HEK293 (cell line): ENCODE data around the gene SIK3.
A peak's percentile ranks its signal among the peaks of the same experiment; 100 is the strongest.

Experiments used
- CTCF ChIA-PET: fragments of 350-600 bp; formaldehyde crosslinking; extraction: SDS; loops from one replicate; lab custom pipeline; 2021; ENCODE audit warnings: antibody characterized with exemption; lab: Yijun Ruan, JAX
- POLR2A ChIA-PET: fragments of 300-600 bp; formaldehyde crosslinking; extraction: SDS; loops from one replicate; lab custom pipeline; 2020; ENCODE audit warnings: antibody characterized with exemption, inconsistent platforms; lab: Yijun Ruan, JAX
- H3K27ac ChIP-seq: fragments of 200-500 bp; sonication (Bioruptor generic); 2 replicates; pipeline ENCODE4 v1.5.1; 2014; ENCODE audit warnings: low read depth, low read length, control low read depth, inconsistent platforms; ENCODE audit errors: extremely low read depth
- H3K36me3 ChIP-seq, 2 experiments: fragments of 200-500 bp in 1 of 2; sonication (Bioruptor generic) in 1 of 2; 1 replicate in 1 of 2; 2 replicates in 1 of 2; pipeline ENCODE4 v1.5.1; 2014 to 2017; ENCODE audit warnings: inconsistent platforms in 2 of 2, low read length in 2 of 2; ENCODE audit not compliant: control insufficient read depth in 2 of 2, insufficient read depth in 1 of 2
- H3K4me1 ChIP-seq: fragments of 200-500 bp; sonication (Bioruptor generic); 2 replicates; pipeline ENCODE4 v1.5.1; 2014; ENCODE audit warnings: mild to moderate bottlenecking, low read length, inconsistent platforms; ENCODE audit not compliant: control insufficient read depth, insufficient read depth
- H3K4me3 ChIP-seq: 2 replicates; pipeline ENCODE4 v1.5.1; 2011; ENCODE audit warnings: low read depth, mild to moderate bottlenecking, control low read depth, low read length, moderate library complexity
- H3K9me3 ChIP-seq: fragments of 200-500 bp; sonication (Bioruptor generic); 2 replicates; pipeline ENCODE4 v1.5.1; 2014; ENCODE audit warnings: low read depth, low read length, inconsistent platforms; ENCODE audit not compliant: control insufficient read depth, insufficient read depth
- EGR2 ChIP-seq: fragments of 450-650 bp; formaldehyde crosslinking; IDR thresholded peaks from 2 replicates; pipeline ENCODE4 v1.5.1; 2016; ENCODE audit warnings: low read depth, missing biosample characterization, missing genetic modification characterization
- GLI4 ChIP-seq: fragments of 450-650 bp; formaldehyde crosslinking; IDR thresholded peaks from 2 replicates; pipeline ENCODE4 v1.5.1; 2016; ENCODE audit warnings: missing biosample characterization, missing genetic modification characterization
- GLIS1 ChIP-seq: fragments of 450-650 bp; formaldehyde crosslinking; IDR thresholded peaks from 2 replicates; pipeline ENCODE4 v1.5.1; 2016; ENCODE audit warnings: missing biosample characterization, missing genetic modification characterization
- KLF7 ChIP-seq: fragments of 450-650 bp; formaldehyde crosslinking; IDR thresholded peaks from 2 replicates; pipeline ENCODE4 v1.5.1; 2016; ENCODE audit warnings: missing biosample characterization, missing genetic modification characterization, borderline replicate concordance
- KLF8 ChIP-seq: fragments of 450-650 bp; formaldehyde crosslinking; IDR thresholded peaks from 2 replicates; pipeline ENCODE4 v1.5.1; 2016; ENCODE audit warnings: missing biosample characterization, missing genetic modification characterization
- OSR2 ChIP-seq: fragments of 450-650 bp; formaldehyde crosslinking; IDR thresholded peaks from 2 replicates; pipeline ENCODE4 v1.5.1; 2016; ENCODE audit warnings: missing biosample characterization, missing genetic modification characterization
- TRIM28 ChIP-seq: IDR thresholded peaks from 2 replicates; pipeline ENCODE4 v1.6.1; 2011; ENCODE audit warnings: low read length, control low read depth, borderline replicate concordance
- ZNF155 ChIP-seq: fragments of 450-650 bp; formaldehyde crosslinking; IDR thresholded peaks from 2 replicates; pipeline ENCODE4 v1.5.1; 2016; ENCODE audit warnings: missing biosample characterization, missing genetic modification characterization
- ZNF292 ChIP-seq: fragments of 450-650 bp; formaldehyde crosslinking; IDR thresholded peaks from 2 replicates; pipeline ENCODE4 v1.5.1; 2016; ENCODE audit warnings: low read depth, missing biosample characterization, missing genetic modification characterization, borderline replicate concordance
- ZNF341 ChIP-seq: fragments of 450-650 bp; formaldehyde crosslinking; IDR thresholded peaks from 2 replicates; pipeline ENCODE4; 2016; ENCODE audit warnings: low read depth, missing biosample characterization, missing genetic modification characterization
- ZNF600 ChIP-seq: fragments of 450-650 bp; formaldehyde crosslinking; IDR thresholded peaks from 2 replicates; pipeline ENCODE4 v1.5.1; 2016; ENCODE audit warnings: missing biosample characterization, missing genetic modification characterization
- ZNF629 ChIP-seq: fragments of 450-650 bp; formaldehyde crosslinking; IDR thresholded peaks from 2 replicates; pipeline ENCODE4 v1.5.1; 2017; ENCODE audit warnings: missing biosample characterization, missing genetic modification characterization
- TF ChIP-seq, protein P1 (sequence below): fragments of 450-650 bp; formaldehyde crosslinking; IDR thresholded peaks from 2 replicates; pipeline ENCODE4 v1.5.1; 2017; ENCODE audit warnings: missing biosample characterization, missing genetic modification characterization
- TF ChIP-seq, protein P2 (sequence below): fragments of 450-650 bp; formaldehyde crosslinking; IDR thresholded peaks from 2 replicates; pipeline ENCODE4 v1.5.1; 2016; ENCODE audit warnings: missing biosample characterization, missing genetic modification characterization
- TF ChIP-seq, protein P3 (sequence below): fragments of 450-650 bp; formaldehyde crosslinking; IDR thresholded peaks from 2 replicates; pipeline ENCODE4 v1.5.1; 2016; ENCODE audit warnings: missing biosample characterization, missing genetic modification characterization
- TF ChIP-seq, protein P4 (sequence below): fragments of 450-650 bp; formaldehyde crosslinking; optimal IDR thresholded peaks from 2 replicates; pipeline ENCODE3; 2016; ENCODE audit warnings: missing biosample characterization, mild to moderate bottlenecking, missing genetic modification characterization
- TF ChIP-seq, protein P5 (sequence below): fragments of 450-650 bp; formaldehyde crosslinking; IDR thresholded peaks from 2 replicates; pipeline ENCODE4 v1.5.1; 2016; ENCODE audit warnings: missing biosample characterization, missing genetic modification characterization, borderline replicate concordance
- TF ChIP-seq, protein P6 (sequence below): fragments of 450-650 bp; formaldehyde crosslinking; IDR thresholded peaks from 2 replicates; pipeline ENCODE4 v1.5.1; 2017; ENCODE audit warnings: missing biosample characterization, missing genetic modification characterization

SIK3 gene

DNA sequence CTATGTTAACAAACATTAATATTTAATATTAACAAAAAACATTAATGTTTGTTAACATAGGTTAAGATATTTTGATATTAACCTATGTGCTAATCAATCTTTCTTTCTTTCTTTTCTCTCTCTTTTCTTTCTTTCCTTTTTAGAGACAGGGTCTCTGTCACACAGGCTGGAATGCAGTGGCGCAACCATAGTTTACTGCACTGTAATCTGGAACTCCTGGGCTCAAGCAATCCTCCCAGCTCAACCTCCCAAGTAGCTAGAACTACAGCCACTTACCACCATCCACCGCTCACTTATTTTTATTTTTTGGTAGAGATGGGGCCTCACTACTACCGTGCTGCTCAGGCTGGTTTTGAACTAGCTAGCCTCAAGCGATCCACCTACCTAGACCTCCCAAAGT lies 13.2 kb downstream of the SIK3 start:
- Histone ChIP-seq H3K27ac (no peak overlapping the region), H3K9me3 (no peaks in the 10 kb centered on the region), H3K4me1 (no peaks in the 10 kb centered on the region), H3K4me3 (no peak overlapping the region), H3K36me3 (no peaks in the 10 kb centered on the region)
- CTCF ChIA-PET = no interaction called here
- peak; percentile 73 for TF ChIP-seq ZNF600
- TF ChIP-seq, protein P1, sequence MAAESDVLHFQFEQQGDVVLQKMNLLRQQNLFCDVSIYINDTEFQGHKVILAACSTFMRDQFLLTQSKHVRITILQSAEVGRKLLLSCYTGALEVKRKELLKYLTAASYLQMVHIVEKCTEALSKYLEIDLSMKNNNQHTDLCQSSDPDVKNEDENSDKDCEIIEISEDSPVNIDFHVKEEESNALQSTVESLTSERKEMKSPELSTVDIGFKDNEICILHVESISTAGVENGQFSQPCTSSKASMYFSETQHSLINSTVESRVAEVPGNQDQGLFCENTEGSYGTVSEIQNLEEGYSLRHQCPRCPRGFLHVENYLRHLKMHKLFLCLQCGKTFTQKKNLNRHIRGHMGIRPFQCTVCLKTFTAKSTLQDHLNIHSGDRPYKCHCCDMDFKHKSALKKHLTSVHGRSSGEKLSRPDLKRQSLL = peak; percentile 73; the same call in 1 of the 2 replicates
- TF ChIP-seq GLIS1 (tag by site-specific recombination) = peak; percentile 29; the same call in 1 of the 2 replicates
- TF ChIP-seq OSR2 (tag by site-specific recombination) = peak; percentile 61
- TF ChIP-seq EGR2 = no peak
- no peak for TF ChIP-seq ZNF155 (tag by site-specific recombination)
- TF ChIP-seq, protein P2, sequence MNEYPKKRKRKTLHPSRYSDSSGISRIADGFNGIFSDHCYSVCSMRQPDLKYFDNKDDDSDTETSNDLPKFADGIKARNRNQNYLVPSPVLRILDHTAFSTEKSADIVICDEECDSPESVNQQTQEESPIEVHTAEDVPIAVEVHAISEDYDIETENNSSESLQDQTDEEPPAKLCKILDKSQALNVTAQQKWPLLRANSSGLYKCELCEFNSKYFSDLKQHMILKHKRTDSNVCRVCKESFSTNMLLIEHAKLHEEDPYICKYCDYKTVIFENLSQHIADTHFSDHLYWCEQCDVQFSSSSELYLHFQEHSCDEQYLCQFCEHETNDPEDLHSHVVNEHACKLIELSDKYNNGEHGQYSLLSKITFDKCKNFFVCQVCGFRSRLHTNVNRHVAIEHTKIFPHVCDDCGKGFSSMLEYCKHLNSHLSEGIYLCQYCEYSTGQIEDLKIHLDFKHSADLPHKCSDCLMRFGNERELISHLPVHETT (tag by site-specific recombination) = no peak
- POLR2A ChIA-PET = no interaction called here

DNA sequence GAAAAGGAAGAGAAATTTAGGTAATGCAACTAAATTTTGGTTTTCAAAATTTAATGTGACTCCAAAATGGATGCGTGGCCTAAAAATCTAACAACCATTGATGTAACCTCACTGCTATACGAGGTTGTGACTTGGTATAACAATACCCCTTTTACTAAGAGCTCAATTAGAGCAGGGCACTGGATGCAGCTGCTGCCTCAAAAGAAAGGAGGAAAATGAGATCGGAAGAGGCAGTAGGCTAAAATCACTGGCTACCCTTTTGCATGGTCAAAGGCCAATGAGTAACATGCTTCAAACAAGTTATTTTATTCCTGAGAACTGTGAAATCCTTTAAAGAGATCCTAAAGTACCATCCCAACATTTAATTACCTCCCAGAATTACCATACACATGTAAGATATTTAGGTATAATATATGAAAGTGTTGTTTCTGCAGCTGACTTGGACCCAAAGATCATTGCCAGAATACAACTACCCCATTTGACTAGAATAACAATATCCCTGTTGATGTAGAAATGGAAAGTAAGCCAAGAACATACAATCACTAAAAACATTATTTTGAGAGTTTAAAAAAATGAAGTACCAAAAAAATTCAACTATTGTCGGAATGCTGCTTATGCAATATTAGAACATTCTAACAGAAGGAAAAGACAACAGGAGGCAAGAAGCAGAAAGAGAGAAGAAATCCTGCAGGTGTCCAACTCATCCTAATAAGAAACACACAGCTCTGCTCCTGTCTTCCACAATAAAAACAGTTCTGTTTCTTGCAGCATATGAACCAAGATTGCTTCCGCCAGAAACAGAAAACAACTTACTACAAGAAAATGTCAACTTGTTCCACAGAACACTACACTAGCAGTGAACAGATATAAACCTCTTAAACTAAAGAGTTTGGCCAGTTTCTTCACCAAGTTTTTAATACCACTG lies 15.0 kb downstream of the SIK3 start:
- Histone ChIP-seq H3K36me3 (no peaks in the 10 kb centered on the region), H3K27ac (no peak overlapping the region), H3K4me3 (no peak overlapping the region), H3K9me3 (no peaks in the 10 kb centered on the region), H3K4me1 (no peaks in the 10 kb centered on the region)
- ChIA-PET POLR2A (no interaction called here), CTCF (interaction anchor here (0.6 to 1.4 kb wide), 5 partner anchors 9 to 95 kb away, joined by 3 to 4 read pairs (median 3); no protein-coding TSS in a partner anchor)
- TF ChIP-seq GLI4 (no peak), ZNF292 (tag by site-specific recombination) (no peak), ZNF629 (tag by site-specific recombination) (no peak), KLF8 (tag by site-specific recombination) (no peak), TRIM28 (no peak), ZNF341 (no peak), ZNF155 (tag by site-specific recombination) (no peak), KLF7 (tag by site-specific recombination) (no peak)
- TF ChIP-seq, protein P3, sequence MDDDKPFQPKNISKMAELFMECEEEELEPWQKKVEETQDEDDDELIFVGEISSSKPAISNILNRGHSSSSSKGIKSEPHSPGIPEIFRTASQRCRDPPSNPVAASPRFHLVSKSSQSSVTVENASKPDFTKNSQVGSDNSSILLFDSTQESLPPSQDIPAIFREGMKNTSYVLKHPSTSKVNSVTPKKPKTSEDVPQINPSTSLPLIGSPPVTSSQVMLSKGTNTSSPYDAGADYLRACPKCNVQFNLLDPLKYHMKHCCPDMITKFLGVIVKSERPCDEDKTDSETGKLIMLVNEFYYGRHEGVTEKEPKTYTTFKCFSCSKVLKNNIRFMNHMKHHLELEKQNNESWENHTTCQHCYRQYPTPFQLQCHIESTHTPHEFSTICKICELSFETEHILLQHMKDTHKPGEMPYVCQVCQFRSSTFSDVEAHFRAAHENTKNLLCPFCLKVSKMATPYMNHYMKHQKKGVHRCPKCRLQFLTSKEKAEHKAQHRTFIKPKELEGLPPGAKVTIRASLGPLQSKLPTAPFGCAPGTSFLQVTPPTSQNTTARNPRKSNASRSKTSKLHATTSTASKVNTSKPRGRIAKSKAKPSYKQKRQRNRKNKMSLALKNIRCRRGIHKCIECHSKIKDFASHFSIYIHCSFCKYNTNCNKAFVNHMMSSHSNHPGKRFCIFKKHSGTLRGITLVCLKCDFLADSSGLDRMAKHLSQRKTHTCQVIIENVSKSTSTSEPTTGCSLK (tag by site-specific recombination) = no peak
- TF ChIP-seq, protein P4, sequence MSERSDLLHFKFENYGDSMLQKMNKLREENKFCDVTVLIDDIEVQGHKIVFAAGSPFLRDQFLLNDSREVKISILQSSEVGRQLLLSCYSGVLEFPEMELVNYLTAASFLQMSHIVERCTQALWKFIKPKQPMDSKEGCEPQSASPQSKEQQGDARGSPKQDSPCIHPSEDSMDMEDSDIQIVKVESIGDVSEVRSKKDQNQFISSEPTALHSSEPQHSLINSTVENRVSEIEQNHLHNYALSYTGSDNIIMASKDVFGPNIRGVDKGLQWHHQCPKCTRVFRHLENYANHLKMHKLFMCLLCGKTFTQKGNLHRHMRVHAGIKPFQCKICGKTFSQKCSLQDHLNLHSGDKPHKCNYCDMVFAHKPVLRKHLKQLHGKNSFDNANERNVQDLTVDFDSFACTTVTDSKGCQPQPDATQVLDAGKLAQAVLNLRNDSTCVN (tag by site-specific recombination) = no peak
- TF ChIP-seq, protein P5, sequence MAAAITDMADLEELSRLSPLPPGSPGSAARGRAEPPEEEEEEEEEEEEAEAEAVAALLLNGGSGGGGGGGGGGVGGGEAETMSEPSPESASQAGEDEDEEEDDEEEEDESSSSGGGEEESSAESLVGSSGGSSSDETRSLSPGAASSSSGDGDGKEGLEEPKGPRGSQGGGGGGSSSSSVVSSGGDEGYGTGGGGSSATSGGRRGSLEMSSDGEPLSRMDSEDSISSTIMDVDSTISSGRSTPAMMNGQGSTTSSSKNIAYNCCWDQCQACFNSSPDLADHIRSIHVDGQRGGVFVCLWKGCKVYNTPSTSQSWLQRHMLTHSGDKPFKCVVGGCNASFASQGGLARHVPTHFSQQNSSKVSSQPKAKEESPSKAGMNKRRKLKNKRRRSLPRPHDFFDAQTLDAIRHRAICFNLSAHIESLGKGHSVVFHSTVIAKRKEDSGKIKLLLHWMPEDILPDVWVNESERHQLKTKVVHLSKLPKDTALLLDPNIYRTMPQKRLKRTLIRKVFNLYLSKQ (tag by site-specific recombination) = no peak
- TF ChIP-seq, protein P6, sequence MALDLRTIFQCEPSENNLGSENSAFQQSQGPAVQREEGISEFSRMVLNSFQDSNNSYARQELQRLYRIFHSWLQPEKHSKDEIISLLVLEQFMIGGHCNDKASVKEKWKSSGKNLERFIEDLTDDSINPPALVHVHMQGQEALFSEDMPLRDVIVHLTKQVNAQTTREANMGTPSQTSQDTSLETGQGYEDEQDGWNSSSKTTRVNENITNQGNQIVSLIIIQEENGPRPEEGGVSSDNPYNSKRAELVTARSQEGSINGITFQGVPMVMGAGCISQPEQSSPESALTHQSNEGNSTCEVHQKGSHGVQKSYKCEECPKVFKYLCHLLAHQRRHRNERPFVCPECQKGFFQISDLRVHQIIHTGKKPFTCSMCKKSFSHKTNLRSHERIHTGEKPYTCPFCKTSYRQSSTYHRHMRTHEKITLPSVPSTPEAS = no peak
